Measurements from ENCODE around the gene GLRX2. TPM values are rescaled to one million over a fixed set of nuclear protein-coding genes. Genes with fewer than 3 reads are reported as not detected.

GLRX2 gene, protein sequence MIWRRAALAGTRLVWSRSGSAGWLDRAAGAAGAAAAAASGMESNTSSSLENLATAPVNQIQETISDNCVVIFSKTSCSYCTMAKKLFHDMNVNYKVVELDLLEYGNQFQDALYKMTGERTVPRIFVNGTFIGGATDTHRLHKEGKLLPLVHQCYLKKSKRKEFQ
- total RNA-seq (10 to 100 TPM; 25.3 to 32.7 (median 30.2) TPM), polyA plus RNA-seq (37.3 TPM)
- long read RNA-seq, donor 1, transcript GLRX2-201 (4 exons, 701 nt) = major isoform, 6 of 13 reads
- long read RNA-seq, donor 1, partial matches to known transcripts = 1 of 13 reads
- long read RNA-seq, donor 1, other reads (novel, unspliced or antisense) = 6 of 13 reads
- long read RNA-seq, donor 2, transcript GLRX2-201 (4 exons, 701 nt) = major isoform, 12 of 13 reads
- long read RNA-seq, donor 2, partial matches to known transcripts = 0 of 13 reads
- long read RNA-seq, donor 2, other reads (novel, unspliced or antisense) = 1 of 13 reads
- long read RNA-seq, donor 3, transcript GLRX2-201 (4 exons, 701 nt) = major isoform, 7 of 14 reads
- long read RNA-seq, donor 3, partial matches to known transcripts = 2 of 14 reads
- long read RNA-seq, donor 3, other reads (novel, unspliced or antisense) = 5 of 14 reads
- long read RNA-seq, donor 4, transcript GLRX2-201 (4 exons, 701 nt) = major isoform, 7 of 13 reads
- long read RNA-seq, donor 4, partial matches to known transcripts = 1 of 13 reads
- long read RNA-seq, donor 4, other reads (novel, unspliced or antisense) = 5 of 13 reads

DNA sequence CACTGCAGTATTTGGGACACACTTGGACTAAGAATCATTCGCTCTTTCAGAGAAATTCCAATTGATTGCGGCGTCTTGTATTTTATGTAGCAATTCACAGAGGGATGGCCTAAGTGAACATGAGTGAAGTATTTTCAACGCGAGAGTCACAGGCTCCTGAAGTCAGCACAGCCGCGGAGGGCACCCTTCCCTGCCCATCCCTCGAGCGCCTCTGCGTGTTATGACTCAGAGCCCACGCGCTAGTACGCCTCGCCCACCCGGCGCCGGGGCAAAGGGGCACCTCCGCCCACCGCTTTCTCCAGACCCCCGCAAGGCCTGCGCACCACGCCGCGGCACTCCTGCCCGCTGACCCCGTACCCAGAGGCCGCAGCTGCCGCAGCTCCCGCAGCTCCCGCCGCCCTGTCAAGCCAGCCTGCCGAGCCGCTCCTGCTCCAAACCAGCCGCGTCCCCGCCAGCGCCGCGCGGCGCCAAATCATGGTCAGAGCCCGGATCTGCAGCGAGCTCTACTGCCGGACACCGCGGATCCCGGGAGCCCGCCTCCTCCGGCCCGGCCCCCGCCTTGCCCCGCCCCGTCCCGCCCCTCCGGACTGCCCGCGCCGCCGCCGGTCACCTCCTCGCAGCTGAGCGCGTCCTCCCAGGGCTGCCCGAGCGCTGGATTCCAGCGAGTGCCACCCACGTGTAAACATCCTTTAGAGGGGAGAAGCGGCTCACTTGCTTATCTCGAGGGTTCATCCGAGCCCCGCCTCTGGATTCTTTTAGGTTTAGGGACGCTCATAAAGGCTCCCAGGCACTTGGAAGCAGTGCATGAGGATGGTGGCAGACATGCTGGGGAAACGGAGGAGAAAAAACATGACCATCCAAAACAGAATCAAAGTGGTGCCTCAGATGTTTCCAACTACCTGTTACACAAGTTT lies at the start of gene GLRX2:
GLRX2 (minus strand) TSS at position 508 of the 914 bp plus-strand sequence; CDS start at position 476, 32 bp downstream.
- intact Hi-C loops (cut with DNase I) = loop anchor here in 1 of 4 donors (2.0 kb wide), 1 partner anchor 16 kb away; no protein-coding TSS in a partner anchor
- H3K27me3 ChIP-seq (ENCODE audit: control insufficient read depth, insufficient read depth) = no peaks in the 10 kb centered on the region
- no peaks in the 10 kb centered on the region for H3K4me1 ChIP-seq (ENCODE audit: control insufficient read depth, insufficient read depth, low read length)
- H3K4me3 ChIP-seq (ENCODE audit: low read length) = peak within 1 kb of the TSS; percentile 69
- H3K27ac ChIP-seq (ENCODE audit: low read length) = peak within 1 kb of the TSS; percentile 96
- H3K9me3 ChIP-seq (ENCODE audit: control insufficient read depth, low read length) = no peaks in the 10 kb centered on the region
- under 1% methylated on average over 73 of the region's 73 CpGs for WGBS
- DNase-seq (peak; percentile 88 to 95 (median 94)), ATAC-seq (peak; percentile 99)

DNA sequence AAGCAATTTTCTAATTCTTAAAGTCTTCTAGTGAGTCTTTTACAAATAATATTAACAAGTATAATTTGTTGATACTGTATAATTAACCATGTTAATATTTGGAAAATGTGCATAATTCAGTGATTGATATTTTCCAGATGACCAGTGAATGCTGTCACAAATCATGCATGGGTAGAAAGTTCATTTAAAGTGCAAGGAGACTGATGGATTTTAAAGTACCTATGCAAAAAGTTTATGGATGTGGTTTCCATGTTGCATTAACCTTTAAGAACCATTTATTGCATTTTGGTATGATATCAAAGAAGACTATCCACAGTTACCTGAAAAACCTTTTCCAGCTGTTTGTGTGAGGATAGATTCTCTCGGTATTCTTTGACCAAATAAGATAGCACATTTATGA lies 39.8 kb upstream of the GLRX2 start:
- H3K4me3 ChIP-seq (ENCODE audit: low read length) = no peak overlapping the region
- intact Hi-C loops (cut with DNase I) = no loop called here
- H3K4me1 ChIP-seq (ENCODE audit: control insufficient read depth, insufficient read depth, low read length) = no peaks in the 10 kb centered on the region
- no peaks in the 10 kb centered on the region for H3K27me3 ChIP-seq (ENCODE audit: control insufficient read depth, insufficient read depth)
- no peak overlapping the region for H3K27ac ChIP-seq (ENCODE audit: low read length)
- 81% methylated on average over 1 of the region's 1 CpG for WGBS
- H3K9me3 ChIP-seq (ENCODE audit: control insufficient read depth, low read length) = no peaks in the 10 kb centered on the region
- ATAC-seq = no peak
- no peak for DNase-seq

GRCh38 chr1:193144361-193144938 lies 39.2 kb upstream of the GLRX2 start:
- intact Hi-C loops (cut with DNase I) = no loop called here

GRCh38 chr1:193143285-193143684 lies 38.1 kb upstream of the GLRX2 start:
- ATAC-seq (no peak), DNase-seq (no peak)
- no peaks in the 10 kb centered on the region for H3K4me1 ChIP-seq (ENCODE audit: control insufficient read depth, insufficient read depth, low read length)
- no peaks in the 10 kb centered on the region for H3K9me3 ChIP-seq (ENCODE audit: control insufficient read depth, low read length)
- H3K27ac ChIP-seq (ENCODE audit: low read length) = no peak overlapping the region
- no peaks in the 10 kb centered on the region for H3K27me3 ChIP-seq (ENCODE audit: control insufficient read depth, insufficient read depth)
- 77% methylated on average over 1 of the region's 1 CpG for WGBS
- no peak overlapping the region for H3K4me3 ChIP-seq (ENCODE audit: low read length)
- intact Hi-C loops (cut with DNase I) = no loop called here

More at GRCh38 chr1:193144361-193144938, 39.2 kb upstream of the GLRX2 start:
- Histone ChIP-seq H3K4me3 (ENCODE audit: low read length) (no peak overlapping the region), H3K27me3 (ENCODE audit: control insufficient read depth, insufficient read depth) (no peaks in the 10 kb centered on the region), H3K9me3 (ENCODE audit: control insufficient read depth, low read length) (no peaks in the 10 kb centered on the region), H3K4me1 (ENCODE audit: control insufficient read depth, insufficient read depth, low read length) (no peaks in the 10 kb centered on the region), H3K27ac (ENCODE audit: low read length) (no peak overlapping the region)
- DNase-seq (no peak), ATAC-seq (no peak)
- 76% methylated on average over 5 of the region's 5 CpGs for WGBS

DNA sequence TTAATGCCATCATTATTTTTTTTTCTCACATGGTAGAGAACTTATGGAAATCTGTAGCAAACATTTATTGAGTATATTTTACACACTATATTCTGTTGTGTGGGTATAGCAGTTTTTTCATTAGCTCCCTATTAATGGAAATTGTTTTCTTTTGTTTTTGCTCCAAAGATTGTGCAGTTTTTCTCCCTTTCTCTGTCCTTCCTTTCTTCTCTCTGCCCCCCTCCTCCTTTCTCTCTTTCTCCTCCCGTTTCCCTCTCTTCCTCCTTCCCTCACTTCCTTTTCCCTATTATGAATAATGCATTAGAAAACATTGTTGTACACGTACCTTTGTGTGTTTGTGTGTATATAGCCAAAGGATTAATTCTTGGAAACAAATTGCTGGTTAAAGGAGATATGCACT lies 37.2 kb upstream of the GLRX2 start:
- no peak for DNase-seq
- no peaks in the 10 kb centered on the region for H3K9me3 ChIP-seq (ENCODE audit: control insufficient read depth, low read length)
- H3K27me3 ChIP-seq (ENCODE audit: control insufficient read depth, insufficient read depth) = no peaks in the 10 kb centered on the region
- H3K4me1 ChIP-seq (ENCODE audit: control insufficient read depth, insufficient read depth, low read length) = no peaks in the 10 kb centered on the region
- ATAC-seq = no peak
- H3K4me3 ChIP-seq (ENCODE audit: low read length) = no peak overlapping the region
- 50% methylated on average over 2 of the region's 2 CpGs for WGBS
- intact Hi-C loops (cut with DNase I) = no loop called here
- H3K27ac ChIP-seq (ENCODE audit: low read length) = no peak overlapping the region

DNA sequence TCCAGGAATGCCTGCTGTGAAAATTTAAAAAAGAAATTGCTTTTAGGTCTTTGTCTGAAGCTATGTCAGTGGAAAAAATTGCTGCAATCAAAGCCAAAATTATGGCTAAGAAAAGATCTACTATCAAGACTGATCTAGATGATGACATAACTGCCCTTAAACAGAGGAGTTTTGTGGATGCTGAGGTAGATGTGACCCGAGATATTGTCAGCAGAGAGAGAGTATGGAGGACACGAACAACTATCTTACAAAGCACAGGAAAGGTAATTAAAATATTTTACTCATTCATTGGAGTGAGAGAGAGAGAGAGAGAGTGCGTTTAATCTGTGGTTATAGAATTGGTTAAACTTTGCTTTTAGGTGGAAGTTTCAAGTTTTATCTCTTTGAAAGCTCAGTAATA lies 36.6 kb upstream of the GLRX2 start:
- intact Hi-C loops (cut with DNase I) = no loop called here
- Histone ChIP-seq H3K4me3 (ENCODE audit: low read length) (no peak overlapping the region), H3K4me1 (ENCODE audit: control insufficient read depth, insufficient read depth, low read length) (no peaks in the 10 kb centered on the region), H3K9me3 (ENCODE audit: control insufficient read depth, low read length) (no peaks in the 10 kb centered on the region), H3K27me3 (ENCODE audit: control insufficient read depth, insufficient read depth) (no peaks in the 10 kb centered on the region), H3K27ac (ENCODE audit: low read length) (no peak overlapping the region)
- ATAC-seq (no peak), DNase-seq (no peak)
- 71% methylated on average over 3 of the region's 3 CpGs for WGBS

DNA sequence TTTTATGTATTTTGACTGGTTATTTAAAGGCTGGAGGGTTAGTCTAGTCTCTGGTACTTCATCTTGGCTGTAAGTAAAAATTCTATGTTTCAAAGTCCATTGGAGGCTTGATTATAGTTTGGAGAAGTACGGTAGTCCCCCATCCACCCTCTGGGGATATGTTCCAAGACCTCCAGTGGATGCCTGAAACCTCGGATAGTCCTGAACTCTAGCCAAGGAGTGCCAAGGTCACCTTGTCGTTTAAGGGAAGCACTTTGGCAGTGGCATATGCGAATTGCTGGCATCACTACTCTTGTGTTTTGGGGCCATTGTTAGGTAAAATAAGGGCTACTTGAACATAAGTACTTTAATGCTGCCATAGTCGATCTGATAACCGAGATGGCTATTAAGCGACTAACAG lies 35.0 kb upstream of the GLRX2 start:
- DNase-seq = no peak
- no peaks in the 10 kb centered on the region for H3K27me3 ChIP-seq (ENCODE audit: control insufficient read depth, insufficient read depth)
- H3K4me3 ChIP-seq (ENCODE audit: low read length) = no peak overlapping the region
- no peak overlapping the region for H3K27ac ChIP-seq (ENCODE audit: low read length)
- intact Hi-C loops (cut with DNase I) = no loop called here
- 75% methylated on average over 7 of the region's 7 CpGs for WGBS
- H3K4me1 ChIP-seq (ENCODE audit: control insufficient read depth, insufficient read depth, low read length) = no peaks in the 10 kb centered on the region
- no peaks in the 10 kb centered on the region for H3K9me3 ChIP-seq (ENCODE audit: control insufficient read depth, low read length)
- ATAC-seq = no peak

GRCh38 chr1:193131266-193131860 lies 26.1 kb upstream of the GLRX2 start:
- DNase-seq = no peak
- Histone ChIP-seq H3K27me3 (ENCODE audit: control insufficient read depth, insufficient read depth) (no peaks in the 10 kb centered on the region), H3K4me1 (ENCODE audit: control insufficient read depth, insufficient read depth, low read length) (no peaks in the 10 kb centered on the region), H3K4me3 (ENCODE audit: low read length) (no peak overlapping the region), H3K9me3 (ENCODE audit: control insufficient read depth, low read length) (no peaks in the 10 kb centered on the region), H3K27ac (ENCODE audit: low read length) (no peak overlapping the region)
- intact Hi-C loops (cut with DNase I) = no loop called here
- no peak for ATAC-seq
- 97% methylated on average over 2 of the region's 2 CpGs for WGBS

- peaks cover 2% of the 10 kb centered on the region for H3K4me1 ChIP-seq (ENCODE audit: control insufficient read depth, insufficient read depth, low read length)
- intact Hi-C loops (cut with DNase I) = loop anchor here in 1 of 4 donors (10.0 kb wide), 1 partner anchor 651 kb away; no protein-coding TSS in a partner anchor
- WGBS = 85% methylated on average over 6 of the region's 6 CpGs
- H3K27me3 ChIP-seq (ENCODE audit: control insufficient read depth, insufficient read depth) = no peaks in the 10 kb centered on the region
- H3K4me3 ChIP-seq (ENCODE audit: low read length) = no peak overlapping the region
- DNase-seq (no peak), ATAC-seq (no peak)
- no peaks in the 10 kb centered on the region for H3K9me3 ChIP-seq (ENCODE audit: control insufficient read depth, low read length)
- H3K27ac ChIP-seq (ENCODE audit: low read length) = no peak overlapping the region
Observed at GRCh38 chr1:193125369-193125768, 20.2 kb upstream of the GLRX2 start.

GRCh38 chr1:193123751-193124150 lies 18.5 kb upstream of the GLRX2 start:
- Histone ChIP-seq H3K27ac (ENCODE audit: low read length) (no peak overlapping the region), H3K4me3 (ENCODE audit: low read length) (peak overlapping the region; percentile 19), H3K27me3 (ENCODE audit: control insufficient read depth, insufficient read depth) (no peaks in the 10 kb centered on the region), H3K4me1 (ENCODE audit: control insufficient read depth, insufficient read depth, low read length) (peaks cover 2% of the 10 kb centered on the region), H3K9me3 (ENCODE audit: control insufficient read depth, low read length) (no peaks in the 10 kb centered on the region)
- DNase-seq = no peak
- intact Hi-C loops (cut with DNase I) = loop anchor here in 2 of 4 donors (5.0 to 10.0 kb wide), 2 partner anchors 316 to 649 kb away; partner anchors contain the start of gene RGS2 (in 1 of the 2)
- ATAC-seq = no peak
